ENCODE data around the gene DOHH. TPM values are rescaled to one million over a fixed set of nuclear protein-coding genes. Genes with fewer than 3 reads are reported as not detected.
A peak's percentile ranks its signal among the peaks of the same experiment; 100 is the strongest.

Gene DOHH
- total and polyA plus RNA-seq, 4 donors, result 1.4 to 12.0 (median 9.2) TPM

GRCh38 chr19:3515891-3516422, 15.5 kb upstream of the DOHH start:
- Histone ChIP-seq H3K9ac (ENCODE audit: low read depth in 1 of 2, low read length in 2 of 2) (no peak overlapping the region), H3K9me3 (ENCODE audit: control insufficient read depth in 4 of 4, low read length in 3 of 4) (no peaks in the 10 kb centered on the region), H3K27me3 (ENCODE audit: control insufficient read depth in 4 of 4, insufficient read depth in 4 of 4, low read length in 3 of 4) (no peaks in the 10 kb centered on the region), H3K4me3 (ENCODE audit: low read depth in 1 of 3, low read length in 3 of 3) (no peak overlapping the region), H3K27ac (ENCODE audit: low read depth in 1 of 2, low read length in 2 of 2) (peak overlapping the region in 1 of 2 donors; percentile 52), H3K36me3 (ENCODE audit: control insufficient read depth in 4 of 4, insufficient read depth in 3 of 4, low read depth in 1 of 4, low read length in 3 of 4) (peaks cover 0 to 3% (median 1%) of the 10 kb centered on the region in 4 donors), H3K4me1 (ENCODE audit: control insufficient read depth in 4 of 4, insufficient read depth in 4 of 4, low read length in 3 of 4) (peaks cover 29 to 64% (median 52%) of the 10 kb centered on the region in 4 donors)
- TF ChIP-seq HNF4G (IDR thresholded peaks at IDR 0.05), result no peak
- no peak for TF ChIP-seq EGR1 (IDR thresholded peaks at IDR 0.05; ENCODE audit: low read depth in 2 of 2)
- TF ChIP-seq TAF1 (conservative IDR thresholded peaks at IDR 0.05), result no peak
- TF ChIP-seq FOXA1 (IDR thresholded peaks at IDR 0.05), result no peak
- TF ChIP-seq, protein P1, sequence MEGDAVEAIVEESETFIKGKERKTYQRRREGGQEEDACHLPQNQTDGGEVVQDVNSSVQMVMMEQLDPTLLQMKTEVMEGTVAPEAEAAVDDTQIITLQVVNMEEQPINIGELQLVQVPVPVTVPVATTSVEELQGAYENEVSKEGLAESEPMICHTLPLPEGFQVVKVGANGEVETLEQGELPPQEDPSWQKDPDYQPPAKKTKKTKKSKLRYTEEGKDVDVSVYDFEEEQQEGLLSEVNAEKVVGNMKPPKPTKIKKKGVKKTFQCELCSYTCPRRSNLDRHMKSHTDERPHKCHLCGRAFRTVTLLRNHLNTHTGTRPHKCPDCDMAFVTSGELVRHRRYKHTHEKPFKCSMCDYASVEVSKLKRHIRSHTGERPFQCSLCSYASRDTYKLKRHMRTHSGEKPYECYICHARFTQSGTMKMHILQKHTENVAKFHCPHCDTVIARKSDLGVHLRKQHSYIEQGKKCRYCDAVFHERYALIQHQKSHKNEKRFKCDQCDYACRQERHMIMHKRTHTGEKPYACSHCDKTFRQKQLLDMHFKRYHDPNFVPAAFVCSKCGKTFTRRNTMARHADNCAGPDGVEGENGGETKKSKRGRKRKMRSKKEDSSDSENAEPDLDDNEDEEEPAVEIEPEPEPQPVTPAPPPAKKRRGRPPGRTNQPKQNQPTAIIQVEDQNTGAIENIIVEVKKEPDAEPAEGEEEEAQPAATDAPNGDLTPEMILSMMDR (IDR thresholded peaks at IDR 0.05; ENCODE audit: low read depth, low read length, missing input control), result no peak
- no peak for TF ChIP-seq JUND (IDR thresholded peaks at IDR 0.05)
- no peak for TF ChIP-seq MAX (IDR thresholded peaks at IDR 0.05)
- TF ChIP-seq GABPA (IDR thresholded peaks at IDR 0.05 in 1 of 2, conservative IDR thresholded peaks at IDR 0.05 in 1 of 2), result no peak
- no peak for TF ChIP-seq YY1 (IDR thresholded peaks at IDR 0.05)
- no peak for TF ChIP-seq HNF4A (conservative IDR thresholded peaks at IDR 0.05)
- no peak for TF ChIP-seq RAD21 (IDR thresholded peaks at IDR 0.05)
- TF ChIP-seq, protein P2, sequence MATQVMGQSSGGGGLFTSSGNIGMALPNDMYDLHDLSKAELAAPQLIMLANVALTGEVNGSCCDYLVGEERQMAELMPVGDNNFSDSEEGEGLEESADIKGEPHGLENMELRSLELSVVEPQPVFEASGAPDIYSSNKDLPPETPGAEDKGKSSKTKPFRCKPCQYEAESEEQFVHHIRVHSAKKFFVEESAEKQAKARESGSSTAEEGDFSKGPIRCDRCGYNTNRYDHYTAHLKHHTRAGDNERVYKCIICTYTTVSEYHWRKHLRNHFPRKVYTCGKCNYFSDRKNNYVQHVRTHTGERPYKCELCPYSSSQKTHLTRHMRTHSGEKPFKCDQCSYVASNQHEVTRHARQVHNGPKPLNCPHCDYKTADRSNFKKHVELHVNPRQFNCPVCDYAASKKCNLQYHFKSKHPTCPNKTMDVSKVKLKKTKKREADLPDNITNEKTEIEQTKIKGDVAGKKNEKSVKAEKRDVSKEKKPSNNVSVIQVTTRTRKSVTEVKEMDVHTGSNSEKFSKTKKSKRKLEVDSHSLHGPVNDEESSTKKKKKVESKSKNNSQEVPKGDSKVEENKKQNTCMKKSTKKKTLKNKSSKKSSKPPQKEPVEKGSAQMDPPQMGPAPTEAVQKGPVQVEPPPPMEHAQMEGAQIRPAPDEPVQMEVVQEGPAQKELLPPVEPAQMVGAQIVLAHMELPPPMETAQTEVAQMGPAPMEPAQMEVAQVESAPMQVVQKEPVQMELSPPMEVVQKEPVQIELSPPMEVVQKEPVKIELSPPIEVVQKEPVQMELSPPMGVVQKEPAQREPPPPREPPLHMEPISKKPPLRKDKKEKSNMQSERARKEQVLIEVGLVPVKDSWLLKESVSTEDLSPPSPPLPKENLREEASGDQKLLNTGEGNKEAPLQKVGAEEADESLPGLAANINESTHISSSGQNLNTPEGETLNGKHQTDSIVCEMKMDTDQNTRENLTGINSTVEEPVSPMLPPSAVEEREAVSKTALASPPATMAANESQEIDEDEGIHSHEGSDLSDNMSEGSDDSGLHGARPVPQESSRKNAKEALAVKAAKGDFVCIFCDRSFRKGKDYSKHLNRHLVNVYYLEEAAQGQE (IDR thresholded peaks at IDR 0.05), result no peak
- no peak for TF ChIP-seq ZBTB33 (IDR thresholded peaks at IDR 0.05)
- 62% methylated on average over 15 of the region's 15 CpGs for WGBS
- DNase-seq (ENCODE audit: low spot score), result no peak

- Histone ChIP-seq H3K9me3 (ENCODE audit: control insufficient read depth in 4 of 4, low read length in 3 of 4) (no peaks in the 10 kb centered on the region), H3K36me3 (ENCODE audit: control insufficient read depth in 4 of 4, insufficient read depth in 3 of 4, low read depth in 1 of 4, low read length in 3 of 4) (peaks cover 0 to 3% (median 1%) of the 10 kb centered on the region in 4 donors), H3K27me3 (ENCODE audit: control insufficient read depth in 4 of 4, insufficient read depth in 4 of 4, low read length in 3 of 4) (no peaks in the 10 kb centered on the region), H3K4me1 (ENCODE audit: control insufficient read depth in 4 of 4, insufficient read depth in 4 of 4, low read length in 3 of 4) (peaks cover 28 to 72% (median 58%) of the 10 kb centered on the region in 4 donors), H3K9ac (ENCODE audit: low read depth in 1 of 2, low read length in 2 of 2) (no peak overlapping the region), H3K4me3 (ENCODE audit: low read depth in 1 of 3, low read length in 3 of 3) (no peak overlapping the region), H3K27ac (ENCODE audit: low read depth in 1 of 2, low read length in 2 of 2) (no peak overlapping the region)
- 96% methylated on average over 12 of the region's 12 CpGs for WGBS
- no peak for TF ChIP-seq EGR1 (IDR thresholded peaks at IDR 0.05; ENCODE audit: low read depth in 2 of 2)
- TF ChIP-seq TAF1 (conservative IDR thresholded peaks at IDR 0.05), result no peak
- no peak for TF ChIP-seq FOXA2 (IDR thresholded peaks at IDR 0.05)
- no peak for TF ChIP-seq NR2F2 (IDR thresholded peaks at IDR 0.05)
- no peak for TF ChIP-seq SP1 (IDR thresholded peaks at IDR 0.05)
- TF ChIP-seq JUND (IDR thresholded peaks at IDR 0.05), result no peak
- TF ChIP-seq FOXA1 (IDR thresholded peaks at IDR 0.05), result no peak
- no peak for TF ChIP-seq RXRA (IDR thresholded peaks at IDR 0.05)
- no peak for TF ChIP-seq HNF4A (conservative IDR thresholded peaks at IDR 0.05)
- TF ChIP-seq MAX (IDR thresholded peaks at IDR 0.05), result no peak
- no peak for TF ChIP-seq HNF4G (IDR thresholded peaks at IDR 0.05)
- TF ChIP-seq GABPA (IDR thresholded peaks at IDR 0.05 in 1 of 2, conservative IDR thresholded peaks at IDR 0.05 in 1 of 2), result no peak
- TF ChIP-seq, protein P3, sequence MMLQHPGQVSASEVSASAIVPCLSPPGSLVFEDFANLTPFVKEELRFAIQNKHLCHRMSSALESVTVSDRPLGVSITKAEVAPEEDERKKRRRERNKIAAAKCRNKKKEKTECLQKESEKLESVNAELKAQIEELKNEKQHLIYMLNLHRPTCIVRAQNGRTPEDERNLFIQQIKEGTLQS (IDR thresholded peaks at IDR 0.05), result no peak
- no peak for DNase-seq (ENCODE audit: low spot score)
Measured at GRCh38 chr19:3514930-3515329, 14.5 kb upstream of the DOHH start.

Data from liver (tissue), 9 donors.